ENCODE results near the gene UBB. TPM values are rescaled to one million over a fixed set of nuclear protein-coding genes. Genes with fewer than 3 reads are reported as not detected.

The UBB gene
- total RNA-seq, 2 donors from 2014 or later, result 862 to 1,091 TPM

DNA sequence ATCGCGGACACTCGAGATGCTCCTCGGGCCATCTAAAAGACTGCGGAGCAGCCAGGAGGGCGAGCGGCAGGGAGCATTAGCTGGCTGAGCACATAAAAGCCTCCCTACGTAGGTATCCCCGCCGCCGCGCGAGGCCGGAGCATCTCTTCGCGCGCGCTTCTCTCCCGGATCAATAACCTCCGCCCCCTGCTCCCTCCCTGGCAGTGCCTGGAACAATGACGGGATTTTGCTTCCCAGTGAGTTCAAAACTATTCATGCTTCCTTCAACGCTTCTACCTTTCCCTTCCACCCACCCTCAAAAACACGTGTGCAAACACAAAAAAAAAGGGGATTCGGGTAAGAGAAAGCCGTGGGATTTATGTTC is 28.6 kb upstream of the UBB start:
- peaks cover 17% of the 10 kb centered on the region for H3K36me3 ChIP-seq
- peak overlapping the region in 1 of 2 donors; percentile 48 for H3K27ac ChIP-seq
- no peaks in the 10 kb centered on the region for H3K9me3 ChIP-seq
- H3K27me3 ChIP-seq, result no peaks in the 10 kb centered on the region
- H3K4me1 ChIP-seq, result peaks cover 0 to 12% of the 10 kb centered on the region in 2 donors
- no peak for DNase-seq (ENCODE audit: low spot score)
- TF ChIP-seq, protein P1, sequence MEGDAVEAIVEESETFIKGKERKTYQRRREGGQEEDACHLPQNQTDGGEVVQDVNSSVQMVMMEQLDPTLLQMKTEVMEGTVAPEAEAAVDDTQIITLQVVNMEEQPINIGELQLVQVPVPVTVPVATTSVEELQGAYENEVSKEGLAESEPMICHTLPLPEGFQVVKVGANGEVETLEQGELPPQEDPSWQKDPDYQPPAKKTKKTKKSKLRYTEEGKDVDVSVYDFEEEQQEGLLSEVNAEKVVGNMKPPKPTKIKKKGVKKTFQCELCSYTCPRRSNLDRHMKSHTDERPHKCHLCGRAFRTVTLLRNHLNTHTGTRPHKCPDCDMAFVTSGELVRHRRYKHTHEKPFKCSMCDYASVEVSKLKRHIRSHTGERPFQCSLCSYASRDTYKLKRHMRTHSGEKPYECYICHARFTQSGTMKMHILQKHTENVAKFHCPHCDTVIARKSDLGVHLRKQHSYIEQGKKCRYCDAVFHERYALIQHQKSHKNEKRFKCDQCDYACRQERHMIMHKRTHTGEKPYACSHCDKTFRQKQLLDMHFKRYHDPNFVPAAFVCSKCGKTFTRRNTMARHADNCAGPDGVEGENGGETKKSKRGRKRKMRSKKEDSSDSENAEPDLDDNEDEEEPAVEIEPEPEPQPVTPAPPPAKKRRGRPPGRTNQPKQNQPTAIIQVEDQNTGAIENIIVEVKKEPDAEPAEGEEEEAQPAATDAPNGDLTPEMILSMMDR (IDR thresholded peaks at IDR 0.05), result no peak
- H3K4me3 ChIP-seq, result peak overlapping the region; percentile 68 to 73

DNA sequence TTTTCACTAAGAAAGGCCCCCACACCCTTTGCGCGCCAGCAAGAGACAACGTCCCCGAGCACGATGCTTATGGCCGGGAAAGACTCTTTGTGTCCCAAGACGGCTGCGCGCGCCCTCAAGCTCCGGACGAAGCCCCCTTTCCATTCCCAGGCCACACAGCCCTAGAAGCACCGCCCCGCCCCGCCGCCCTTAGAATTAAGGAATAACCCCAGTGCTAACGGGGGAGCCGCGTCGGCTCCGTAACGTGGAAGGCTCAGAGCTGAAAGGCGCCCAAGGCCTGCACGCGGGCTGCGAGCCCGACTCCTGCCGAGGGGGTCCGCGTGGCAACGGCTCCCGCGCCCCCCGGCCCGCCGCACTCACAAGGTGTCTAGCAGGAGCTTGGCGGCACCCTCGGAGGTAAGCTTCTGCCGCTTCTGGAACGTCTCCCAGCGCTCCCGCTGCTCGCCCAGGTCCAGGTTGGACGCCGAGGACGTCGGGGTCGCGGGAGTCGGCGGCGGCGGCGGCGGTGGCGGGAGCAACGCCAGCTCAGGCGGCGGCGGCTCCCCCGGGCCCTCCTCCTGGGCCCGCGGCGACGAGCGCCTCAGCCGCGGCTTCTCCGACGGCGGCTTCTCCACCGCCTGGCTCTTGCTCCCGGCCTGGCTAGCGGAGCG is 28.1 kb upstream of the UBB start:
- Histone ChIP-seq H3K4me1 (peaks cover 0 to 12% of the 10 kb centered on the region in 2 donors), H3K9me3 (no peaks in the 10 kb centered on the region), H3K36me3 (peaks cover 12% of the 10 kb centered on the region), H3K27ac (peak overlapping the region; percentile 48 to 53), H3K4me3 (peak overlapping the region; percentile 68 to 73), H3K27me3 (no peaks in the 10 kb centered on the region)
- no peak for DNase-seq (ENCODE audit: low spot score)
- TF ChIP-seq, protein P1 (IDR thresholded peaks at IDR 0.05), result no peak

DNA sequence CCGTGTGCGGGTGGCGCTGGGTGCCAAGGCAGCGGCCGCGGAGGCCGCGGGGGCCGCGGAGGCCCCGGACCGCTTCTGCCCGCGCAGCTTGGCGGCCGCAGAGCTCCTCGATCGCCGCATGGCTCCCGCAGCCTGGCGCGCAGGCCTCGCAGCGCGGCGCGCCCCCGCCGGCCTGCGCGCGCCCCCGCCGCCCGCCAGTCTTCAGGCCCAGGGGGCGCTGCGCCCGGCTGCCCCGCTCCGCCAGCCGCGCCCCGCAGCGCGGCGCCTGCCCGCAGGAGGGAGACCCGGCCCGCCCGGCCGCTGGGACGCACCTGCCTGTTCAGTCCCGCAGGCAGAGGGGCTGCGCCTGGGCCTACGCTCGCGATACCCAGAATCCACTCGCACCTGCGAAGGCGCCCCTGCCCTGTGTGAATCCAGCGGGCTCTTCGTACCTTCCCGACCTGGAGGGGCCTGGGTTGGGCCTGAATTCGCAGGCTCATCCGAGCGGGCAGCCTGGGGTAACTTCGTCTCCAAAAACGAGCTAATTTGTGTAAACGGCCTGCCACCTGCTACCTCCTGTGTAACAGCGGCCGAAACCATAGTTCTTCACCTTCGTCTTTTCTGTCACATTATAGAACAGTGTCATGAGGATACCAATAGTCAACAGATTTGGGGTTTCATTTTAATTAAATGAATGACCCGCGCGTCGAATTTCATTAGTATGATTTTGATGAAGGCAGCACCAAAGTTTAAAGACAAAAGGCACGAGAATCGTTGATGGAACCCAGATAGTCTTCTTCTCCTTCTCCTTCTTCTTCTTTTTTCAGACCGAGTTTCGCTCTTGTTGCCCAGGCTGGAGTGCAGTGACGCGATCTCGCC is 27.3 kb upstream of the UBB start, which contains the start of gene CENPV:
CENPV (minus strand) TSS at position 153 of the 858 bp plus-strand sequence; CDS start at position 120, 33 bp downstream.
- peaks cover 11% of the 10 kb centered on the region for H3K36me3 ChIP-seq
- peak within 1 kb of the TSS; percentile 68 to 73 for H3K4me3 ChIP-seq

DNA sequence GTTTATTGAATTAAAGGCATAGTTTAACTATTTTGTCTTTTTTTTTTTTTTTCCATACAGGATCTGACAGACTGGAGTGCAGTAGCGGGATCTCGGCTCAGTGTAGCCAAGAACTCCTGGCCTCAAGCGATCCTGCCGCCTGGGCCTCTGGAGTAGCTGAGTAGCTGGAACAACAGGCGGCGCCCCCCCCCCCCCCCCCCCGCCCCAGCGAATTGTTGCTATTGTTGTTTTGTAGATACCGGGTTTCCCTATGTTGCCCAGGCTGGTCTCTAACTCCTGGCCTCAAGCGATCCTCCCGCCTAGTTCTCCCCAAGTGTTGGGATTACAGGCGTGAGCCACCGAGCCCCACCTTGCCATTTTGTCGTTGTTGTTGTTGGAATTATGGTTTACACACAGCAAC is 26.3 kb upstream of the UBB start:
- TF ChIP-seq, protein P1 (IDR thresholded peaks at IDR 0.05), result no peak
- peaks cover 0 to 12% of the 10 kb centered on the region in 2 donors for H3K4me1 ChIP-seq
- no peaks in the 10 kb centered on the region for H3K9me3 ChIP-seq
- no peak overlapping the region for H3K27ac ChIP-seq
- no peaks in the 10 kb centered on the region for H3K27me3 ChIP-seq
- no peak overlapping the region for H3K4me3 ChIP-seq
- peaks cover under 1% of the 10 kb centered on the region for H3K36me3 ChIP-seq
- DNase-seq (ENCODE audit: low spot score), result no peak

More for the DNA sequence above, 27.3 kb upstream of the UBB start, which contains the start of gene CENPV:
- DNase-seq (ENCODE audit: low spot score), result no peak
- Histone ChIP-seq H3K27ac (peak within 1 kb of the TSS; percentile 48 to 53), H3K9me3 (no peaks in the 10 kb centered on the region), H3K27me3 (no peaks in the 10 kb centered on the region), H3K4me1 (peaks cover 0 to 12% of the 10 kb centered on the region in 2 donors)
- TF ChIP-seq, protein P1 (IDR thresholded peaks at IDR 0.05), result peak in 1 of 2 donors; percentile 15

DNA sequence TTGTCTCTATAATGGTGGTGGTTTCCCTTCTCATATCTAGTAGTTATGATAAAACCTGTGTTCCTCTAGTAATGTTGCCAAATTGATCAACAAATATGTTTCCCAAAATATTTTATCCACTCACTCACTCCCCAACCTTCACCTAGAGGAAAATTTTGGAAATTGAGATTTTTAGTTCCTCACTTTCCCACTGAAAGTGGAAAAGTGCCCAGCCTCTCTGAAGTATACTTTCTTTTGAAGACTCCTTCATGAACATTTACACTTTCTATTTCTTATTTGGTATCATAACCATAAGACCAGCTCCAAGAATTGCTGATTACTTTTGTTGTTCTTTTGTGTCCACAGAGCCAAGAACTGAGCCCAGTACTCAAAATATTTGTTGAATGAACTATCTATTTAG is 22.5 kb upstream of the UBB start:
- TF ChIP-seq, protein P1 (IDR thresholded peaks at IDR 0.05), result no peak
- Histone ChIP-seq H3K36me3 (no peaks in the 10 kb centered on the region), H3K27ac (no peak overlapping the region), H3K27me3 (no peaks in the 10 kb centered on the region), H3K4me3 (no peak overlapping the region), H3K9me3 (no peaks in the 10 kb centered on the region), H3K4me1 (no peaks in the 10 kb centered on the region)
- no peak for DNase-seq (ENCODE audit: low spot score)
